HCT116 (cell line): ENCODE data around the gene NUDT4B.
"Not testable (repeated sequence)": the region's sequence is repeated elsewhere in the genome, so short reads cannot be mapped to it uniquely, and the experiment has no call there.

ENCODE experiments used
- EZH2phosphoT487 ChIP-seq: fragments of 200-600 bp; IDR thresholded peaks from 2 replicates; pipeline ENCODE4 v1.6.1; 2018; ENCODE audit warnings: antibody characterized with exemption, borderline replicate concordance
- FOSL1 ChIP-seq: IDR thresholded peaks from 2 replicates; pipeline ENCODE4 v1.6.1; 2012; ENCODE audit warnings: low read depth
- TF ChIP-seq, protein P1 (sequence below): IDR thresholded peaks from 2 replicates; pipeline ENCODE4 v1.6.1; 2012
- TF ChIP-seq, protein P2 (sequence below), 3 experiments: fragments of 200-600 bp in 1 of 3; sonication (generic) in 1 of 3; IDR thresholded peaks in 2 of 3; conservative IDR thresholded peaks in 1 of 3; 2 replicates each; pipeline ENCODE4 v1.5.1; 2012 to 2017; ENCODE audit warnings: low read depth in 2 of 3, low read length in 2 of 3, antibody characterized with exemption in 1 of 3, borderline replicate concordance in 1 of 3, control low read depth in 1 of 3, mild to moderate bottlenecking in 1 of 3, mixed read lengths in 1 of 3, mixed run types in 1 of 3, moderate library complexity in 1 of 3; ENCODE audit not compliant: insufficient read depth in 1 of 3

DNA sequence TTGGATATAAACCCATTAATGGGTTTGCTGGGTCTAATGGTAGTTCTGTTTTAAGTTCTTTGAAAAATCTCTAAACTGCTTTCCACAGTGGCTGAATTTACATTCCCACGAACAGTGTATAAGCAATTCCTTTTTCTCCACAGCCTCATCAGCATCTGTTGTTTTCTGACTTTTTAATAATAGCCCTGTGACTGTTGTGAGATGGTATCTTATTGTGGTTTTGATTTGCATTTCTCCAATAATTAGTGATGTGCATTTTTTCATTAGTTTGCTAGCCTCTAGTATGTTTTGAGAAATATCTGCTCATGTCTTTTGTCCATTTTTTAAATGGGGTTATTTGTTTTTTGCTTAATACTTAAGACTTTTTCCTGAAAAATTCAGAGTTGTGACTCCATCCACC lies 31.8 kb downstream of the NUDT4B start:
- TF ChIP-seq EZH2phosphoT487, FOSL1: not testable (repeated sequence)
- TF ChIP-seq, protein P1, sequence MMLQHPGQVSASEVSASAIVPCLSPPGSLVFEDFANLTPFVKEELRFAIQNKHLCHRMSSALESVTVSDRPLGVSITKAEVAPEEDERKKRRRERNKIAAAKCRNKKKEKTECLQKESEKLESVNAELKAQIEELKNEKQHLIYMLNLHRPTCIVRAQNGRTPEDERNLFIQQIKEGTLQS, result not testable (repeated sequence)
- TF ChIP-seq, protein P2, sequence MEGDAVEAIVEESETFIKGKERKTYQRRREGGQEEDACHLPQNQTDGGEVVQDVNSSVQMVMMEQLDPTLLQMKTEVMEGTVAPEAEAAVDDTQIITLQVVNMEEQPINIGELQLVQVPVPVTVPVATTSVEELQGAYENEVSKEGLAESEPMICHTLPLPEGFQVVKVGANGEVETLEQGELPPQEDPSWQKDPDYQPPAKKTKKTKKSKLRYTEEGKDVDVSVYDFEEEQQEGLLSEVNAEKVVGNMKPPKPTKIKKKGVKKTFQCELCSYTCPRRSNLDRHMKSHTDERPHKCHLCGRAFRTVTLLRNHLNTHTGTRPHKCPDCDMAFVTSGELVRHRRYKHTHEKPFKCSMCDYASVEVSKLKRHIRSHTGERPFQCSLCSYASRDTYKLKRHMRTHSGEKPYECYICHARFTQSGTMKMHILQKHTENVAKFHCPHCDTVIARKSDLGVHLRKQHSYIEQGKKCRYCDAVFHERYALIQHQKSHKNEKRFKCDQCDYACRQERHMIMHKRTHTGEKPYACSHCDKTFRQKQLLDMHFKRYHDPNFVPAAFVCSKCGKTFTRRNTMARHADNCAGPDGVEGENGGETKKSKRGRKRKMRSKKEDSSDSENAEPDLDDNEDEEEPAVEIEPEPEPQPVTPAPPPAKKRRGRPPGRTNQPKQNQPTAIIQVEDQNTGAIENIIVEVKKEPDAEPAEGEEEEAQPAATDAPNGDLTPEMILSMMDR (IDR thresholded peaks at IDR 0.05 in 2 of 3, conservative IDR thresholded peaks at IDR 0.05 in 1 of 3; ENCODE audit: borderline replicate concordance in 1 of 3, insufficient read depth in 1 of 3, low read depth in 2 of 3, low read length in 2 of 3), result not testable (repeated sequence)
